Neural progenitor cell (in vitro differentiated cells): ENCODE data around the gene GALNT8. TPM values are rescaled to one million over a fixed set of nuclear protein-coding genes. Genes with fewer than 3 reads are reported as not detected.

Experiments
- DNase-seq: peaks from one replicate; pipeline ENCODE4 v3.0.0-alpha.2; 2016; ENCODE audit warnings: low spot score
- H2AFZ ChIP-seq: fragments of 200-600 bp; sonication (generic); replicated peaks from 2 replicates; pipeline ENCODE4 v1.6.1; 2016; ENCODE audit warnings: antibody characterized with exemption
- H3F3A ChIP-seq: fragments of 200-600 bp; sonication (generic); 2 replicates; pipeline ENCODE4 v1.6.1; 2016; ENCODE audit warnings: antibody characterized with exemption, low read depth
- H3K27ac ChIP-seq: fragments of 200-600 bp; sonication (generic); 2 replicates; pipeline ENCODE4 v1.5.1; 2016; ENCODE audit warnings: mild to moderate bottlenecking
- H3K27me3 ChIP-seq: fragments of 200-600 bp; sonication (generic); 2 replicates; pipeline ENCODE4 v1.6.1; 2016; ENCODE audit warnings: mild to moderate bottlenecking, moderate library complexity
- H3K36me3 ChIP-seq: fragments of 200-600 bp; sonication (generic); 2 replicates; pipeline ENCODE4 v1.5.1; 2016
- H3K4me1 ChIP-seq: fragments of 200-600 bp; sonication (generic); 2 replicates; pipeline ENCODE4 v1.6.1; 2016; ENCODE audit warnings: mixed run types
- H3K4me2 ChIP-seq: fragments of 200-600 bp; sonication (generic); 2 replicates; pipeline ENCODE4 v1.6.1; 2016
- H3K4me3 ChIP-seq: fragments of 200-600 bp; sonication (generic); 2 replicates; pipeline ENCODE4 v1.5.1; 2016
- H3K79me2 ChIP-seq: fragments of 200-600 bp; sonication (generic); 2 replicates; pipeline ENCODE4 v1.6.1; 2016; ENCODE audit warnings: low read depth
- H3K9ac ChIP-seq: fragments of 200-600 bp; sonication (generic); 2 replicates; pipeline ENCODE4 v1.6.1; 2016
- H3K9me3 ChIP-seq: fragments of 200-600 bp; sonication (generic); 2 replicates; pipeline ENCODE4 v1.5.1; 2016; ENCODE audit warnings: low read depth
- H4K20me1 ChIP-seq: fragments of 200-600 bp; sonication (generic); 2 replicates; pipeline ENCODE4 v1.6.1; 2016; ENCODE audit warnings: low read depth
- H3K27ac Mint-ChIP-seq: 3 replicates; pipeline ENCODE4 v1.8.0; 2021; ENCODE audit warnings: mixed read lengths
- H3K27me3 Mint-ChIP-seq: 2 replicates; pipeline ENCODE4 v1.8.0; 2022; ENCODE audit warnings: low read depth, mild to moderate bottlenecking, inconsistent platforms, moderate library complexity, mixed read lengths; ENCODE audit not compliant: insufficient read depth
- H3K36me3 Mint-ChIP-seq: 3 replicates; pipeline ENCODE4 v1.8.0; 2021; ENCODE audit warnings: mixed read lengths
- H3K4me1 Mint-ChIP-seq: 3 replicates; pipeline ENCODE4 v1.8.0; 2021; ENCODE audit warnings: mixed read lengths
- H3K4me3 Mint-ChIP-seq: 3 replicates; pipeline ENCODE4 v1.8.0; 2021; ENCODE audit warnings: mild to moderate bottlenecking, moderate library complexity, mixed read lengths
- H3K9me3 Mint-ChIP-seq: 3 replicates; pipeline ENCODE4 v1.8.0; 2020; ENCODE audit warnings: mixed read lengths
- CTCF ChIP-seq: fragments of 200-600 bp; sonication (generic); IDR thresholded peaks from 2 replicates; pipeline ENCODE4 v1.5.1; 2017; ENCODE audit warnings: antibody characterized with exemption, mild to moderate bottlenecking
- EZH2 ChIP-seq: fragments of 200-600 bp; sonication (generic); IDR thresholded peaks from 2 replicates; pipeline ENCODE4 v1.6.1; 2017; ENCODE audit warnings: antibody characterized with exemption, mild to moderate bottlenecking, moderate library complexity
- EZH2phosphoT487 ChIP-seq: fragments of 200-600 bp; sonication (generic); IDR thresholded peaks from 2 replicates; pipeline ENCODE4 v1.6.1; 2017; ENCODE audit warnings: antibody characterized with exemption
- total RNA-seq: library from RNA; depleted of rRNA; stranded (reverse); fragments of >200 nt; gene quantifications from 2 replicates; pipeline ENCODE4 v1.2.3, GENCODE V29; 2015; ENCODE audit warnings: low replicate concordance

GALNT8 gene
- total RNA-seq, 1 donor from 2014 or later: 2.6 TPM

- no peaks in the 10 kb centered on the region for H3K9me3 Mint-ChIP-seq
- H2AFZ ChIP-seq: no peak overlapping the region
- no peak overlapping the region for H3K9ac ChIP-seq
- H3K27ac ChIP-seq: no peak overlapping the region
- H3K4me1 ChIP-seq: no peaks in the 10 kb centered on the region
- no peaks in the 10 kb centered on the region for H3F3A ChIP-seq
- H3K4me3 ChIP-seq: no peak overlapping the region
- no peaks in the 10 kb centered on the region for H3K27me3 Mint-ChIP-seq
- H3K27me3 ChIP-seq: no peaks in the 10 kb centered on the region
- no peaks in the 10 kb centered on the region for H3K36me3 ChIP-seq
- H3K4me1 Mint-ChIP-seq: peaks cover 4% of the 10 kb centered on the region
- H3K27ac Mint-ChIP-seq: no peak overlapping the region
- no peaks in the 10 kb centered on the region for H3K36me3 Mint-ChIP-seq
- H3K9me3 ChIP-seq: no peaks in the 10 kb centered on the region
- DNase-seq: no peak
- no peak overlapping the region for H3K4me2 ChIP-seq
- H3K4me3 Mint-ChIP-seq: no peak overlapping the region
- no peaks in the 10 kb centered on the region for H4K20me1 ChIP-seq
- H3K79me2 ChIP-seq: no peaks in the 10 kb centered on the region
- no peak for TF ChIP-seq CTCF
- TF ChIP-seq EZH2: no peak
- TF ChIP-seq EZH2phosphoT487: no peak
Observed at GRCh38 chr12:4734625-4735340, 14.6 kb downstream of the GALNT8 start.

GRCh38 chr12:4736091-4736490 lies 15.9 kb downstream of the GALNT8 start:
- Mint-ChIP-seq H3K27me3 (no peaks in the 10 kb centered on the region), H3K27ac (no peak overlapping the region), H3K9me3 (no peaks in the 10 kb centered on the region), H3K4me3 (no peak overlapping the region), H3K4me1 (peaks cover 4% of the 10 kb centered on the region), H3K36me3 (no peaks in the 10 kb centered on the region)
- Histone ChIP-seq H3K27ac (no peak overlapping the region), H4K20me1 (no peaks in the 10 kb centered on the region), H3K9me3 (no peaks in the 10 kb centered on the region), H3K79me2 (no peaks in the 10 kb centered on the region), H3K36me3 (no peaks in the 10 kb centered on the region), H3K9ac (no peak overlapping the region), H3K4me3 (no peak overlapping the region), H3K4me1 (no peaks in the 10 kb centered on the region), H3F3A (no peaks in the 10 kb centered on the region), H3K27me3 (no peaks in the 10 kb centered on the region), H3K4me2 (no peak overlapping the region), H2AFZ (no peak overlapping the region)
- no peak for TF ChIP-seq CTCF
- TF ChIP-seq EZH2phosphoT487: no peak
- TF ChIP-seq EZH2: no peak
- no peak for DNase-seq

- Histone ChIP-seq H3K4me1 (no peaks in the 10 kb centered on the region), H3K4me2 (no peak overlapping the region), H3K36me3 (no peaks in the 10 kb centered on the region), H3K79me2 (no peaks in the 10 kb centered on the region), H3K9me3 (no peaks in the 10 kb centered on the region), H4K20me1 (no peaks in the 10 kb centered on the region), H3K27me3 (no peaks in the 10 kb centered on the region), H3K9ac (no peak overlapping the region), H3K4me3 (no peak overlapping the region), H3F3A (no peaks in the 10 kb centered on the region), H2AFZ (no peak overlapping the region), H3K27ac (no peak overlapping the region)
- Mint-ChIP-seq H3K27ac (no peak overlapping the region), H3K9me3 (no peaks in the 10 kb centered on the region), H3K27me3 (peaks cover 2% of the 10 kb centered on the region), H3K36me3 (peaks cover 1% of the 10 kb centered on the region), H3K4me3 (no peak overlapping the region), H3K4me1 (peaks cover 4% of the 10 kb centered on the region)
- TF ChIP-seq EZH2phosphoT487 (no peak), CTCF (no peak), EZH2 (no peak)
- no peak for DNase-seq
Observed at GRCh38 chr12:4738541-4738940, 18.3 kb downstream of the GALNT8 start.
